ENCODE data around the gene POPDC3. TPM values are rescaled to one million over a fixed set of nuclear protein-coding genes. Genes with fewer than 3 reads are reported as not detected.
"Not testable (repeated sequence)": the region's sequence is repeated elsewhere in the genome, so short reads cannot be mapped to it uniquely, and the experiment has no call there.

POPDC3 gene
- total and polyA plus RNA-seq, 2 of the 4 experiments (the other 2 are of a cell fraction): 22.7 to 25.8 TPM

DNA sequence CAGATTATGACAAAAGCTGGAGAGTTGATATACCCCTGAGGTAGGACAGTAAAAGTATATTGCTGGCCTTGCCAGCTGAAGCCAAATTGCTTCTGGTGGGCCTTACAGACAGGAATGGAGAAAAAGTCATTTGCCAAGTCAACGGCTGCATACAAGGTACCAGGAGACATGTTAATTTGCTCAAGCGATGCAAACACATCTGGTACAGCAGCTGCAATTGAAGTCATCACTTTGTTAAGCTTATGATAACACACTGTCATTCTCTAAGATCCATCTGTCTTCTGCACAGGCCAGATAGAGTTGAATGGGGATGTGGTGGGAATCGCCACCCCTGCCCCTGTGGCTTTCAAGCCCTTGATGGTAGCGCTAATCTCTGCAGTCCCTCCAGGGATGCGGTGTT, 40.4 kb upstream of the POPDC3 start:
- in situ Hi-C loops (cut with MboI; ENCODE audit: low sequenced_read_pairs): no loop called here

DNA sequence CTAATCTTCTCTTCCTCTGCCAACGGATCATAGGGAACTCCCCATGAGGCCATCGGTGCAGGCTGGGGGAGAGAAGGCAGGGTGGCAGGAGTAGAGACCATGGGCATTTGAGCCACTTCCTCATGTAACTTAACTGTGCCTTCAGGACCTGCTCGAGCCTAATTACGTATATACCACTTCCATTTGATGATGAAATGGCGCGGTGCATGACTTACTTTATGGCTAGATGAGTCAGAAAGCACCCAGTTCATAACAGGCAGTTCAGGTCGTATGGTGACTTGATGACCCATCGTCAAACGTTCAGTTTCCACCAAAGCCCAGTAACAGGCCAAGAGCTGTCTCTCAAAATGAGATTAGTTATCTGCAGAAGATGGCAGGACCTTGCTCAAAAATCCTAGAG, 39.4 kb upstream of the POPDC3 start:
- H2AK9ac ChIP-seq (replicated peaks; ENCODE audit: low read depth, low read length, poor library complexity); H3K23ac ChIP-seq (ENCODE audit: low read depth, low read length); DNase-seq; H3K27ac ChIP-seq (ENCODE audit: insufficient read depth, low read length); H3K56ac ChIP-seq (ENCODE audit: extremely low read depth, insufficient read depth, low read length); H3K36me3 ChIP-seq (ENCODE audit: control insufficient read depth, insufficient read depth, low read length); H2BK20ac ChIP-seq (ENCODE audit: low read depth, low read length); H2BK15ac ChIP-seq (ENCODE audit: low read depth, low read length); H2AK5ac ChIP-seq (ENCODE audit: low read depth, low read length); H3K9ac ChIP-seq (ENCODE audit: low read depth, low read length); H3K4ac ChIP-seq (ENCODE audit: low read depth, low read length); in situ Hi-C loops (cut with MboI; ENCODE audit: low sequenced_read_pairs); H3K9me1 ChIP-seq (ENCODE audit: insufficient read depth, low read length); H3K18ac ChIP-seq (ENCODE audit: low read depth, low read length); H3K27me3 ChIP-seq (ENCODE audit: control insufficient read depth, insufficient read depth, low read length); H3K9me3 ChIP-seq (ENCODE audit: control insufficient read depth, insufficient read depth, low read length); BruUV-seq (replicated peaks); CTCF ChIA-PET; ATAC-seq (ENCODE audit: low read depth); H3K4me3 ChIP-seq (ENCODE audit: insufficient read depth, low read depth, low read length); H4K8ac ChIP-seq (ENCODE audit: low read depth in 2 of 2, low read length in 2 of 2); POLR2A ChIA-PET (ENCODE audit: unreplicated experiment); H2BK120ac ChIP-seq (ENCODE audit: low read depth, low read length); H2AFZ ChIP-seq (replicated peaks; ENCODE audit: low read length, poor library complexity); H4K5ac ChIP-seq (ENCODE audit: low read depth, low read length); H2BK5ac ChIP-seq (ENCODE audit: low read depth, low read length, poor library complexity, severe bottlenecking); H3K79me1 ChIP-seq (ENCODE audit: low read depth in 1 of 2, low read length in 2 of 2); H3K4me1 ChIP-seq (ENCODE audit: control insufficient read depth, insufficient read depth, low read length); H4K20me1 ChIP-seq (ENCODE audit: insufficient read depth, low read length); dilution Hi-C loops (cut with HindIII; ENCODE audit: low sequenced_read_pairs, unreplicated experiment); H3K14ac ChIP-seq (replicated peaks; ENCODE audit: low read depth, low read length); H4K91ac ChIP-seq (ENCODE audit: insufficient read depth, low read depth, low read length); H3K4me2 ChIP-seq (ENCODE audit: low read depth, low read length): not testable (repeated sequence)
- intact Hi-C loops (cut with micrococcal nuclease): loop anchor here (1.0 kb wide), 1 partner anchor 9 kb away; no protein-coding TSS in a partner anchor
- 86% methylated on average over 5 of the region's 9 CpGs; no CpG with 5 or more reads in 1 of the 2 experiments for WGBS, 2 experiments (ENCODE audit: extremely low coverage in 2 of 2, insufficient read length in 1 of 2)

More for the DNA sequence above, 40.4 kb upstream of the POPDC3 start:
- H2AK5ac ChIP-seq (ENCODE audit: low read depth, low read length): no peak overlapping the region
- no peak overlapping the region for H4K8ac ChIP-seq (ENCODE audit: low read depth in 2 of 2, low read length in 2 of 2)
- H2AK9ac ChIP-seq (replicated peaks; ENCODE audit: low read depth, low read length, poor library complexity): no peak overlapping the region
- CTCF ChIA-PET: no interaction called here
- no peak overlapping the region for H3K23ac ChIP-seq (ENCODE audit: low read depth, low read length)
- H4K5ac ChIP-seq (ENCODE audit: low read depth, low read length): no peak overlapping the region
- H2BK5ac ChIP-seq (ENCODE audit: low read depth, low read length, poor library complexity, severe bottlenecking): no peak overlapping the region
- H4K20me1 ChIP-seq (ENCODE audit: insufficient read depth, low read length): no peaks in the 10 kb centered on the region
- no peak overlapping the region for H2BK20ac ChIP-seq (ENCODE audit: low read depth, low read length)
- dilution Hi-C loops (cut with HindIII; ENCODE audit: low sequenced_read_pairs, unreplicated experiment): no loop called here
- H3K4me1 ChIP-seq (ENCODE audit: control insufficient read depth, insufficient read depth, low read length): no peaks in the 10 kb centered on the region
- peaks cover 3% of the 10 kb centered on the region; the same call in 1 of the 2 replicates for H3K27me3 ChIP-seq (ENCODE audit: control insufficient read depth, insufficient read depth, low read length)
- no peak overlapping the region for H3K18ac ChIP-seq (ENCODE audit: low read depth, low read length)
- H3K9me1 ChIP-seq (ENCODE audit: insufficient read depth, low read length): no peaks in the 10 kb centered on the region
- H2BK15ac ChIP-seq (ENCODE audit: low read depth, low read length): no peak overlapping the region
- H4K91ac ChIP-seq (ENCODE audit: insufficient read depth, low read depth, low read length): no peak overlapping the region
- no peak for ATAC-seq (ENCODE audit: low read depth)
- no CpG with 5 or more reads among the region's 5 CpGs for WGBS, 2 experiments (ENCODE audit: extremely low coverage in 2 of 2, insufficient read length in 1 of 2)
- no peak overlapping the region for H2AFZ ChIP-seq (replicated peaks; ENCODE audit: low read length, poor library complexity)
- no peaks in the 10 kb centered on the region for H3K9me3 ChIP-seq (ENCODE audit: control insufficient read depth, insufficient read depth, low read length)
- H3K14ac ChIP-seq (replicated peaks; ENCODE audit: low read depth, low read length): no peak overlapping the region
- H3K56ac ChIP-seq (ENCODE audit: extremely low read depth, insufficient read depth, low read length): no peak overlapping the region
- no peak overlapping the region for H2BK120ac ChIP-seq (ENCODE audit: low read depth, low read length)
- H3K79me1 ChIP-seq (ENCODE audit: low read depth in 1 of 2, low read length in 2 of 2): no peaks in the 10 kb centered on the region
- no peak for DNase-seq
- BruUV-seq (replicated peaks): no TSS peak
- no peak overlapping the region for H3K27ac ChIP-seq (ENCODE audit: insufficient read depth, low read length)
- H3K9ac ChIP-seq (ENCODE audit: low read depth, low read length): no peak overlapping the region
- TF ChIP-seq CHD1 (IDR thresholded peaks at IDR 0.05; ENCODE audit: low read depth, low read length): no peak
- no peak for TF ChIP-seq MAZ (IDR thresholded peaks at IDR 0.05; ENCODE audit: borderline replicate concordance, low read depth, low read length)
- TF ChIP-seq RAD21 (IDR thresholded peaks at IDR 0.05; ENCODE audit: low read length): no peak
- TF ChIP-seq RFX5 (IDR thresholded peaks at IDR 0.05; ENCODE audit: low read depth, low read length): no peak
- TF ChIP-seq, protein P1, sequence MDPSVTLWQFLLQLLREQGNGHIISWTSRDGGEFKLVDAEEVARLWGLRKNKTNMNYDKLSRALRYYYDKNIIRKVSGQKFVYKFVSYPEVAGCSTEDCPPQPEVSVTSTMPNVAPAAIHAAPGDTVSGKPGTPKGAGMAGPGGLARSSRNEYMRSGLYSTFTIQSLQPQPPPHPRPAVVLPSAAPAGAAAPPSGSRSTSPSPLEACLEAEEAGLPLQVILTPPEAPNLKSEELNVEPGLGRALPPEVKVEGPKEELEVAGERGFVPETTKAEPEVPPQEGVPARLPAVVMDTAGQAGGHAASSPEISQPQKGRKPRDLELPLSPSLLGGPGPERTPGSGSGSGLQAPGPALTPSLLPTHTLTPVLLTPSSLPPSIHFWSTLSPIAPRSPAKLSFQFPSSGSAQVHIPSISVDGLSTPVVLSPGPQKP (IDR thresholded peaks at IDR 0.05; ENCODE audit: borderline replicate concordance, low read depth, low read length): no peak
- no peak for TF ChIP-seq USF2 (IDR thresholded peaks at IDR 0.05; ENCODE audit: low read depth, low read length)
- TF ChIP-seq SMC3 (IDR thresholded peaks at IDR 0.05; ENCODE audit: low read depth, low read length): no peak
- no peak for TF ChIP-seq CEBPB (IDR thresholded peaks at IDR 0.05; ENCODE audit: low read depth, low read length)
- no peak for TF ChIP-seq FOS (IDR thresholded peaks at IDR 0.05; ENCODE audit: low read depth, low read length)
- no peak for TF ChIP-seq BHLHE40 (IDR thresholded peaks at IDR 0.05; ENCODE audit: low read depth, low read length)
- TF ChIP-seq RCOR1 (IDR thresholded peaks at IDR 0.05; ENCODE audit: insufficient replicate concordance, low read length): no peak
- H3K4me2 ChIP-seq (ENCODE audit: low read depth, low read length): no peak overlapping the region
- intact Hi-C loops (cut with micrococcal nuclease): no loop called here
- no peak overlapping the region for H3K4me3 ChIP-seq (ENCODE audit: insufficient read depth, low read depth, low read length)
- POLR2A ChIA-PET (ENCODE audit: unreplicated experiment): no interaction called here
- H3K36me3 ChIP-seq (ENCODE audit: control insufficient read depth, insufficient read depth, low read length): no peaks in the 10 kb centered on the region
- H3K4ac ChIP-seq (ENCODE audit: low read depth, low read length): no peak overlapping the region

Measured in IMR-90 (cell line).